Type B pancreatic cell (in vitro differentiated cells): ENCODE measurements around the gene KIAA1671. TPM values are rescaled to one million over a fixed set of nuclear protein-coding genes. Genes with fewer than 3 reads are reported as not detected.

Experiments used
- DNase-seq: peaks from one replicate; pipeline ENCODE4 v3.0.0; 2021; ENCODE audit warnings: mixed read lengths; ENCODE audit not compliant: unreplicated experiment; ENCODE audit errors: extremely low spot score
- H3K27ac Mint-ChIP-seq: 2 replicates; pipeline ENCODE4 v1.8.0; 2021; ENCODE audit warnings: mild to moderate bottlenecking, mixed read lengths
- H3K27me3 Mint-ChIP-seq: 2 replicates; pipeline ENCODE4 v1.8.0; 2021; ENCODE audit warnings: mixed read lengths
- H3K36me3 Mint-ChIP-seq: 2 replicates; pipeline ENCODE4 v1.8.0; 2021; ENCODE audit warnings: mixed read lengths
- H3K4me1 Mint-ChIP-seq: one replicate; pipeline ENCODE4 v1.8.0; 2021; ENCODE audit warnings: mixed read lengths; ENCODE audit not compliant: unreplicated experiment
- H3K4me3 Mint-ChIP-seq: 2 replicates; pipeline ENCODE4 v1.8.0; 2021; ENCODE audit warnings: mild to moderate bottlenecking, mixed read lengths
- H3K9me3 Mint-ChIP-seq: 2 replicates; pipeline ENCODE4 v1.8.0; 2021; ENCODE audit warnings: mixed read lengths
- total RNA-seq: library from RNA; stranded (reverse); gene quantifications from 2 replicates; pipeline ENCODE4 v1.2.1, GENCODE V29; 2021; ENCODE audit warnings: low replicate concordance
- TF ChIP-seq, protein P1 (sequence below): fragments of 200-600 bp; sonication (generic); conservative IDR thresholded peaks from 2 replicates; pipeline ENCODE4 v1.5.0; 2021; ENCODE audit warnings: antibody characterized with exemption, mild to moderate bottlenecking

Gene KIAA1671
- total RNA-seq, 1 donor from 2014 or later = 22.9 TPM

DNA sequence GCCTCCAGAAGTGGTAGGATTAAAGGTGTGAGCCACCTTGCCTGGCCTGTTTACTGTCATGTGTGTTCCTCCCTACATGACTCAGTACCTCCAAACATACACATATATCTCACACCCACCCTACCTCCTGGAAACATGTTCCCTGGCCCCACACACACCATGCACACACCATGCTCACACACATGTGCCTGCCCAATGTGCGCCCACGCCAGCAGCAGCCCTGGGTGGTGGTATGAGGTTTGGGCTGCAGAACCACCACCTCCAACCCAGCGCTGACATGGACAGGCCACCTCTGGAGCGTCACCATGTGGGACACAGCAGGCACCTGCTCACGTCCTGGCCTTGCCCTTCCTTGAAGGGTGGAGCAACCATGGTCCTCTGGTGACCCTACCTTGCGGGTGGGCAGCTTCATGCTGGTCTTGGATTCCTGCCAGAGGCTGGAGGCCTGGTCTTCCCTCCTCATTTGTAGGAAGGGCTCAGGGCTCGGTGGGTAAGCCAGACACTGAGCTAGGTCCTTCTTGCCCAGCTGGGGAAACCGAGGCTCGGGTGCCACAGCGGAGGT lies 37.9 kb downstream of the KIAA1671 start:
- H3K27ac Mint-ChIP-seq = no peak overlapping the region
- no peak for DNase-seq
- no peaks in the 10 kb centered on the region for H3K9me3 Mint-ChIP-seq
- no peak overlapping the region for H3K4me3 Mint-ChIP-seq
- peaks cover 4% of the 10 kb centered on the region for H3K4me1 Mint-ChIP-seq
- no peaks in the 10 kb centered on the region for H3K27me3 Mint-ChIP-seq
- TF ChIP-seq, protein P1, sequence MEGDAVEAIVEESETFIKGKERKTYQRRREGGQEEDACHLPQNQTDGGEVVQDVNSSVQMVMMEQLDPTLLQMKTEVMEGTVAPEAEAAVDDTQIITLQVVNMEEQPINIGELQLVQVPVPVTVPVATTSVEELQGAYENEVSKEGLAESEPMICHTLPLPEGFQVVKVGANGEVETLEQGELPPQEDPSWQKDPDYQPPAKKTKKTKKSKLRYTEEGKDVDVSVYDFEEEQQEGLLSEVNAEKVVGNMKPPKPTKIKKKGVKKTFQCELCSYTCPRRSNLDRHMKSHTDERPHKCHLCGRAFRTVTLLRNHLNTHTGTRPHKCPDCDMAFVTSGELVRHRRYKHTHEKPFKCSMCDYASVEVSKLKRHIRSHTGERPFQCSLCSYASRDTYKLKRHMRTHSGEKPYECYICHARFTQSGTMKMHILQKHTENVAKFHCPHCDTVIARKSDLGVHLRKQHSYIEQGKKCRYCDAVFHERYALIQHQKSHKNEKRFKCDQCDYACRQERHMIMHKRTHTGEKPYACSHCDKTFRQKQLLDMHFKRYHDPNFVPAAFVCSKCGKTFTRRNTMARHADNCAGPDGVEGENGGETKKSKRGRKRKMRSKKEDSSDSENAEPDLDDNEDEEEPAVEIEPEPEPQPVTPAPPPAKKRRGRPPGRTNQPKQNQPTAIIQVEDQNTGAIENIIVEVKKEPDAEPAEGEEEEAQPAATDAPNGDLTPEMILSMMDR = no peak
- no peaks in the 10 kb centered on the region for H3K36me3 Mint-ChIP-seq

DNA sequence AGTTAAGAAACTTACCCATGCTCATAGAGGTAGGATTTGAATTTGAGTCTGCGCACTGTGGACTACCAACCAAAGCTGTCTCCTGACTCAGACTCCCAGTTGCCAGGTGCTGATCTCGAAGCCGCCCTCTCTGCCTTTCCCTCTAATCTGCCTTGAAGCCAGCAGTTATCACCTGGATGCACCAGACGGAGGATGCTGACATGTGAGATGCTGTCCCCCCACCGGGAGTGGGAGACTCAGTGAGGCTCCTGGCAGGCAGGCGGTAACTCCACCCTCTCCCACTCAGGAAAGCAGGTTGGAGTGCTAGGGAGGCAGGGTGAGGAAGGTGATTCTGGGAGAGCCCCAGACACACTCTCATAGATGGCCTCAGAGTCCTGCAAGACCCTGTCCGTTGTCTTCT lies 40.4 kb downstream of the KIAA1671 start:
- TF ChIP-seq, protein P1 = no peak
- H3K27me3 Mint-ChIP-seq = no peaks in the 10 kb centered on the region
- no peak overlapping the region for H3K27ac Mint-ChIP-seq
- peaks cover 21% of the 10 kb centered on the region for H3K4me1 Mint-ChIP-seq
- no peak for DNase-seq
- no peaks in the 10 kb centered on the region for H3K36me3 Mint-ChIP-seq
- H3K4me3 Mint-ChIP-seq = no peak overlapping the region
- no peaks in the 10 kb centered on the region for H3K9me3 Mint-ChIP-seq

DNA sequence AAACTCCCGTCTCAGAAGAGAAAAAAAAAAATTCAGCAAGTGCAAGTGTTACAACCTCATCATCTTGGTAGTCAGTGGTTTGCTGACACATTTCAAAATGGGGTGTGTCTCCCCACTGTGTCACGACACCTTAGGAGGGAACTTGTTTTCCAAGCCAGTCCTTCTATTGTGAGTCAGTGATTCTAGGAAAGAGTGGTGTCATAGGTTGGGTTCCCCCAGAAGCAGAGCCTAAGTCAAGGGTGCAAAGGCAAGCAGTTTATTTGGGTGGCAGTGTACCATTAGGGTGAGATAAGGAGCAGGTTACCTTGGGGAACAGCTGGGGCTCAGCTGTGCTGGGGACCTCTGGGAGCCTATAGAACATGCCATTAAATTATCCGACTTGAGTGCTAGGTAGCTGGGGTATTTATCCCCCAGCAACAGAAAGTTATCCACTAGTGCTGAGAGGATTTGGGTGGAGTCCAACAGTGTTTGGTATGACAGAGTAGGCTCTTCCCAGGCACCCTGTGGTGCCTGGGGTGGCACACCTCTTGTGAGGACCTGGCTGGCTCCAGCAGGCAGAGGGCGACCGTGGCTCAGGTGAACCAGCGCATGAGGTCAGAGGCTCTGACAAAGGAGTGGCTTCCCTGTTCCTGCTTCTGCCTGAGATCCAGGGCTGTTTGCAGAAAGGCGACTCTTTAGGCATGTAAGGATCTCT lies 41.7 kb downstream of the KIAA1671 start:
- H3K4me1 Mint-ChIP-seq = peaks cover 19% of the 10 kb centered on the region
- no peaks in the 10 kb centered on the region for H3K36me3 Mint-ChIP-seq
- no peak for DNase-seq
- H3K4me3 Mint-ChIP-seq = no peak overlapping the region
- no peaks in the 10 kb centered on the region for H3K9me3 Mint-ChIP-seq
- peak overlapping the region; percentile 84 for H3K27ac Mint-ChIP-seq
- TF ChIP-seq, protein P1 = no peak
- H3K27me3 Mint-ChIP-seq = no peaks in the 10 kb centered on the region

DNA sequence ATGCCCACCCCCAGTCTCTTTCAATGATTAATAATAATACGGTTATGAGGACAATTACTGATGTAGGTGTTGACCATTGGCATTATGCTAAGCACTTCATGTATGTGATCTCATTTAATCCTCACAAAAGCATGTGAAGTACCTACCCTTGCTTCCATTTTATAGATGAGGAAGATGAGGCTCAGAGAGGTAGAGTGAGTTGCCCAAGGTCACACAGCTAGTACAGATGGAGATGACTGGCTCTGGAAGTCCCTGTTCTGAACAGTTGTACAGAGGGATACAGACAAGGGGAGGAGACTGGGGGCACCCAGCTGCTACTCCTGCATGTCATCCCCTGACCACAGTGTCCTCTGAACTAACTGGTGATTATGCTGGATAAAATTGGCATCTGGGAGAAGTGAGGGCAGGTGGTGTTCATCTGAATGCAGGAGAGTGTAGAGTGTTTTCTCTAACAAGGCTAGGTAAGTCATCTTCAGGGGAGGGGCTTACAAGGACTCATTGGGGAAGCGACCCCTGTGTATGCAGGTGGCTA lies 43.2 kb downstream of the KIAA1671 start:
- TF ChIP-seq, protein P1 = no peak
- H3K27me3 Mint-ChIP-seq = no peaks in the 10 kb centered on the region

DNA sequence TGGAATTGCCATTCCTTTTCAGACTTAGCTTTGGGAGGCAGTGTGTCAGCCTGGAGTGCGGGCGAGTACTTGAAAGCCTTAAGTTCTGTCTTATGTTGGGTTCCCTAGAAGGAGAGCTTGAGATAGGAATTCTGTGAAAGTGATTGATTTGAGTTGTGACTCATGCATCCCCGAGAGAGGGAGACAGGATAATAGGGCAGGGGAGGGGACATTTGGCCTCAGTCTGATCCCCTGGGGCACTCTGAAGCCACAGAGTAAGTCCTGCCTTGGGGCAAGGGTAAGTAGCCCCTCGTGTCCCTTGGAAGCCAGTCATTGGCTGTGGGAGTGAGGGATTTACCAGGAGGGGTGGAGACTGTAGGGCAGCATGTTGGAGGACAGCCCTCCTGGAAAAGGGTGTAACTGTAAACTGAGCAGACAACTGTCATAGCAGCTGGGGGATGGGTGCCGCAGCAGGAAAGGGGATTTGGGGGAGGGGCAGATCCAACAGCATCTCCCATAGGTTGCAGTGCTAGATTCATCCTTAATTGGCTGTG lies 44.0 kb downstream of the KIAA1671 start:
- Mint-ChIP-seq H3K9me3 (no peaks in the 10 kb centered on the region), H3K27me3 (no peaks in the 10 kb centered on the region), H3K4me3 (peak overlapping the region; percentile 0), H3K27ac (peak overlapping the region; percentile 27), H3K4me1 (peaks cover 17% of the 10 kb centered on the region), H3K36me3 (no peaks in the 10 kb centered on the region)
- no peak for DNase-seq
- TF ChIP-seq, protein P1 = no peak

More for the DNA sequence above, 43.2 kb downstream of the KIAA1671 start:
- no peaks in the 10 kb centered on the region for H3K36me3 Mint-ChIP-seq
- DNase-seq = no peak
- no peak overlapping the region for H3K4me3 Mint-ChIP-seq
- H3K27ac Mint-ChIP-seq = peak overlapping the region; percentile 27
- no peaks in the 10 kb centered on the region for H3K9me3 Mint-ChIP-seq
- peaks cover 17% of the 10 kb centered on the region for H3K4me1 Mint-ChIP-seq
